ENCODE results near the gene ARHGAP15.
A peak's percentile ranks its signal among the peaks of the same experiment; 100 is the strongest.
"Not testable (repeated sequence)": the region's sequence is repeated elsewhere in the genome, so short reads cannot be mapped to it uniquely, and the experiment has no call there.

ARHGAP15 gene

GRCh38 chr2:143128681-143129580 is at the start of gene ARHGAP15:
Gene ARHGAP15, plus strand, starts transcription at chr2:143129419.
- peak in 1 of 2 donors; percentile 16 for DNase-seq

GRCh38 chr2:143081616-143082015 is 47.6 kb upstream of the ARHGAP15 start:
- no peak for DNase-seq

DNA sequence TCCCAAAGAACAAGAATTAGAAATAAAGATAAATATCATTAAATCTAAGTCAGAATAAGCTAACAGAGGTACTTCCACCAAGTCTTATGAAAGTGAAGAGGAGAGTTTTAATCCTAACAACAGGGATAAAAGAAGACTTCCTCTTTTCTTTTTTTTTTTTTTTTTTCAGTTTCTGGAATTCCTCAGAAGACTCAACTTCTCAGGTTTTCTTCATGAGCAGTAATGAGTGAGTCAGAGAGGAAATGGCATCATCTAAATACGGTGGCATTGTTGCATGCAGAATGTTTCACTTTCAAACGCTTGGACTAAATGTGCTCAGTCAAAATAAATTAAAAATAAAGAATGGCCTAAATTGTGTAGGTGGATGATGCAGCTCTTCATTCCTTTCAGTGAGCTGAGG is 45.6 kb upstream of the ARHGAP15 start:
- no peak for DNase-seq

GRCh38 chr2:143084462-143084861 is 44.8 kb upstream of the ARHGAP15 start:
- DNase-seq: no peak

GRCh38 chr2:143085125-143085784 is 44.0 kb upstream of the ARHGAP15 start:
- DNase-seq: no peak

DNA sequence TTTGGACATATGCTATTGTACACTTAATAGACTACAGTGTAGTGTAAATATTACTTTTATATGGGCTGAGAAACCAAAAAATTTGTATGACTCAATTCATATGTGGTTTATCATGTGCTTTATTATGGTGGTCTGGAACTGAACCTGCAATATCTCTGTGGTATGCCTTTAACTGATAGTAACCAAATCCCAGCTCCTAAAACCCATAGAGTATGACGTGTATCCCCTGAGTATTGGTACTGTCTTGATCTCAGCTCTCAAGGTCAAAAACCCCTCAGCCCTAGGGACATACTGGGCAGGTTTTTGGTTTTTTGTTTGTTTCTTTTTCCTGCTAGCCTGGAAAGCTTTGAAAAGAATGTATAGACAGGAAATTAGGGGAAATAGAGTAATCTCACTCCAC is 42.2 kb upstream of the ARHGAP15 start:
- DNase-seq: no peak

DNA sequence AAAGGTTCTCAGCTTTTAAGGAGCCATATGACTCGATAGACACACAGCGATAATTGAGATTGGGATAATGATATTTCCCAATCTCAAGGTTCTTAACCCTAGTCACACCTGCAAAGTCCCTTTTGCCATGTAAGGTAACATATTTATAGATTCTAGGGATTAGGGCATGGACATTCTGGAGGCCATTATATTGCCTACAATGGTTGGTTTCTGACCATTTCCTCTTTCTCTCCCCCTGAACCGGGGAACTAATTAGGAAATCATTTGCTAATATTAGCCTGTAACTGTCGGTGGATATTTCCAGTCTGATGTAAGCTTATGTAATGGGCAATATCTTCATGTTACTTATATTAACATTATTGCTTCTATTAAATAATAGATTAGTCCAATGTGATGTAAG is 40.8 kb upstream of the ARHGAP15 start:
- DNase-seq: no peak

GRCh38 chr2:143089520-143089919 is 39.7 kb upstream of the ARHGAP15 start:
- DNase-seq: not testable (repeated sequence)

- peak; percentile 25 to 33 for DNase-seq
Observed at GRCh38 chr2:143110758-143111428, 18.3 kb upstream of the ARHGAP15 start.

DNA sequence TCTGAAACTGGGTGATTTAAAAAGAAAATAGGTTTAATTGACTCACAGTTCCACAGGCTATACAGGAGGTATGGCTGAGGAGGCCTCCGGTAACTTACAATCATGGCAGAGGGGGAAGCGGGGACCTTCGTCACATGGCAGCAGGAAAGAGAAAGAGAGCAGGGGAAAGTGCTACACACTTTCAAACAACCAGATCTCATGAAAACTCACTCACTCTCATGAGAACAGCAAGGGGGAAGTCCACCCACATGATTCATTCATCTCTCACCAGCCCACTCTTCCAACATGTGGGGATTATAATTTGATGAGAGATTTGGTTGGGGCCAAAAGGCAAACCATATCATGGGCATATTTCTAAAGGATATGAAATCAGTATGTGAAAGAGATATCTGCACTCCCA is 12.0 kb upstream of the ARHGAP15 start:
- DNase-seq: no peak

- no peak for DNase-seq
Observed at GRCh38 chr2:143121079-143121478, 8.1 kb upstream of the ARHGAP15 start.

DNA sequence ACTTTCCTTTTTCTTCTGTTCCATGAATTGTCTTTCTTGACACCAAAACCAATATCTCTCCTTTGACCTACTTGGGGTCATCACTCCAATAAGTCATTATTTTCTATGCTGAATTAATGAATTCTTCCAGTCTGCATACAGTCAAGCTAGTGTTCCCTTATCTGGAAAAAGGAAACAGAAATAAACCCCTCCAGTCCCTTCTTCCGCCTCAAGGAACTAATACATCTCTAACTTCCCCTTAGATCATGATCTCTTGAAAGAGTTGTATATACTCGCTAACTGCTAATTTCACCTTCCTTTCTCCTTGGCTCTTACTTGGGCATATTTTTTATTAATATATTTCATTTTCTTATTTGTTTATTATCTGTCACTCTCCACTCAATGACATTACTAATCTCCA is 7.3 kb upstream of the ARHGAP15 start:
- DNase-seq: no peak

GRCh38 chr2:143123911-143124310 is 5.3 kb upstream of the ARHGAP15 start:
- no peak for DNase-seq

- DNase-seq: no peak
Observed at GRCh38 chr2:143124445-143124844, 4.8 kb upstream of the ARHGAP15 start.

- DNase-seq: no peak
Observed at GRCh38 chr2:143125717-143126116, 3.5 kb upstream of the ARHGAP15 start.

- DNase-seq: no peak
Observed at GRCh38 chr2:143132355-143132754, 3.1 kb downstream of the ARHGAP15 start.

DNA sequence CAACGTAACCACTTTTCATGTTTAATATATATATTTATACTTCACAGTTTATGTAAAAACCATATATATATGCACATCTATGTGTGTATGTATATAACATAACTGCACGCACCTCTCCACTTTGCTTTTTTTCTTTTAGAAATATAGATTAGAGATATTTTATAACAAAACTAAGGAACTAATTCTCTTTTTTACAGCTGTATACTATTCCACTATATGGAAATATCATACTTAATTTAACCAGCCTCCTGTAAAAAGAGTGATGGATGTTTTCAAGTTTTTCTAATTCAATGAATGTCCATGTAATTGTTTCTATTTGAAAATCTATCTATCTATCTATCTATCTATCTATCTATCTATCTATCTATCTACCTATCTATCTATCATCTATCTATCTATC is 4.6 kb downstream of the ARHGAP15 start:
- DNase-seq: no peak

DNA sequence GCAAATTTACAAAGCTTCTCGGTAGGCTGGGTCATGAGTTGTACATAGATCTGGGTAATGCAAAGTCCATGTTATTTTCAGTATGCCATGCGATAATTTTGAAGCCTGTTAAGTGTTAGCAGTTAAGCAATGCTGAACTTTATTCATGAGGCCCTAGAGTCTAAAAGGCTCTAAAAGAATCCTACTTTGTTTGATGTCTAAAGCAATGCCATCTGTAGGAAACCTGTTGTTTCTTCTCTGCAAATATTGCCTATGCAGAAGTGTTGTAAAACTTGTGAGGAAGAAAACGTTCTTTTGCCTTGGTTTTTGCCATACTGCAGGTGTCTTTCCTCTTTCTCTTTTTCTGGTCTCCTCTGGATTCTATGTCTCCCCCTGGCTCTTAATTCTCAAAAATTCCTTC is 9.1 kb downstream of the ARHGAP15 start:
- DNase-seq: no peak

- no peak for DNase-seq
Observed at GRCh38 chr2:143139835-143140393, 10.7 kb downstream of the ARHGAP15 start.

GRCh38 chr2:143140864-143141661 is 11.8 kb downstream of the ARHGAP15 start:
- no peak for DNase-seq

- DNase-seq: no peak
Observed at GRCh38 chr2:143142598-143142997, 13.4 kb downstream of the ARHGAP15 start.

DNA sequence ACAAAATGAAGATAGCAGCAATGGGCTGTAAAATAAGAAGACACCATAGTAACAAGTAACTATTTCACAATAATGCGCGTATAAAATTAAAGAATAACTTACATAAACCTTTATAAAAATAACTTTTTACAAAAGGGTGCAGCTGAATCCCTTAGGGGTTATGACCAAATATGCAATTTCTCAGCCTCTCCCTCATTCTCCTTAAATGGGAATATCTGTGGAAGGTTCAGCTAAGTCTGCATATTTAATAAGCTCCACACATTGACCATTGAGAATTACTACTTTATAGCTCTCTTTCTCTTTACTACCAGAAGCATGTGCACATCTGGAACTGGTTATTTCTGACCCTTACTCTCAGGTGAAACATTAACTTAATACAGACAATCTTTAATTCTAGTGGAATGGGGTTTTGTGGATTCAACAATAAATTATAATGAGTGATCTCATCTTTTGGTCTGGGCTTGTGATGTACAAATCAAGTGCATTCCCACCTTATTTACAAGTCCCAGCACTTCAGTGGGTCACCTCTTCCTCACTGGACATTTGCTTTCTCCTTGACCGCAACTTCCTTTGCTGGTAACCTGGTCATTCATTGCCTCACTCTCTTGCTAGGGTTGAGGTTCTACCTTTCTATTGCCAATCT is 15.7 kb downstream of the ARHGAP15 start:
- no peak for DNase-seq

All from hippocampal formation (tissue), 2 donors.